HepG2 (cell line): Measurements from ENCODE around the gene TOMM20. TPM values are rescaled to one million over a fixed set of nuclear protein-coding genes. Genes with fewer than 3 reads are reported as not detected.
A peak's percentile ranks its signal among the peaks of the same experiment; 100 is the strongest.

Source experiments
- ELF1 ChIP-seq: sonication (generic); formaldehyde crosslinking; IDR thresholded peaks from 2 replicates; pipeline ENCODE4 v1.4.0; 2020; ENCODE audit warnings: missing genetic modification reagents
- HNRNPH1 ChIP-seq: fragments of 200-400 bp; formaldehyde crosslinking; optimal IDR thresholded peaks from 2 replicates; pipeline ENCODE3; 2017; ENCODE audit warnings: mild to moderate bottlenecking, low read depth, low read length
- KAT7 ChIP-seq: IDR thresholded peaks from 2 replicates; pipeline ENCODE4 v1.6.1; 2018; ENCODE audit warnings: borderline replicate concordance, missing compliant biosample characterization
- KLF6 ChIP-seq: IDR thresholded peaks from 2 replicates; pipeline ENCODE4 v1.8.0; 2016; ENCODE audit warnings: missing biosample characterization, missing genetic modification reagents
- NAIF1 ChIP-seq: sonication (generic); formaldehyde crosslinking; IDR thresholded peaks from 2 replicates; pipeline ENCODE4 v1.5.0; 2020; ENCODE audit warnings: mild to moderate bottlenecking, missing genetic modification reagents, borderline replicate concordance
- NPAS2 ChIP-seq: sonication (generic); formaldehyde crosslinking; IDR thresholded peaks from 2 replicates; pipeline ENCODE4 v1.8.0; 2022; ENCODE audit warnings: mild to moderate bottlenecking, missing genetic modification reagents, borderline replicate concordance
- NR2C2 ChIP-seq: sonication (generic); formaldehyde crosslinking; IDR thresholded peaks from 2 replicates; pipeline ENCODE4 v1.4.0; 2020; ENCODE audit warnings: missing genetic modification reagents, mild to moderate bottlenecking, moderate library complexity, borderline replicate concordance
- SALL2 ChIP-seq: sonication (generic); formaldehyde crosslinking; IDR thresholded peaks from 2 replicates; pipeline ENCODE4 v1.8.1; 2023; ENCODE audit warnings: mild to moderate bottlenecking, missing genetic modification reagents, inconsistent platforms
- SETDB1 ChIP-seq: sonication (generic); formaldehyde crosslinking; IDR thresholded peaks from 2 replicates; pipeline ENCODE4 v1.5.1; 2020; ENCODE audit warnings: missing genetic modification reagents, mild to moderate bottlenecking, borderline replicate concordance
- STAG1 ChIP-seq: sonication (generic); formaldehyde crosslinking; IDR thresholded peaks from 2 replicates; pipeline ENCODE4 v1.4.0; 2020; ENCODE audit warnings: missing genetic modification reagents
- TBL1XR1 ChIP-seq: fragments of 150-350 bp; IDR thresholded peaks from 2 replicates; pipeline ENCODE4 v1.6.1; 2014; ENCODE audit warnings: borderline replicate concordance, low read length; ENCODE audit not compliant: partially characterized antibody
- ZNF292 ChIP-seq: sonication (generic); formaldehyde crosslinking; IDR thresholded peaks from 2 replicates; pipeline ENCODE4 v1.8.1; 2022; ENCODE audit warnings: mild to moderate bottlenecking, low read depth, missing genetic modification reagents, borderline replicate concordance
- ZNF326 ChIP-seq: sonication (generic); formaldehyde crosslinking; IDR thresholded peaks from 2 replicates; pipeline ENCODE4 v1.4.0; 2020; ENCODE audit warnings: missing genetic modification reagents, borderline replicate concordance
- ZNF563 ChIP-seq: sonication (generic); formaldehyde crosslinking; IDR thresholded peaks from 2 replicates; pipeline ENCODE4 v1.8.0; 2022; ENCODE audit warnings: mild to moderate bottlenecking, moderate library complexity, missing genetic modification reagents
- ZNF724P ChIP-seq: sonication (generic); formaldehyde crosslinking; IDR thresholded peaks from 2 replicates; pipeline ENCODE4 v1.8.0; 2022; ENCODE audit warnings: missing genetic modification reagents, borderline replicate concordance
- polyA plus RNA-seq, 8 experiments: library from polyadenylated mRNA; depleted of rRNA in 3 of 8; stranded (reverse) in 7 of 8; unstranded in 1 of 8; fragments of >200 nt; fragmentation: Illumina TruSeq in 4 of 8; extraction: Trizol in 4 of 8; gene quantifications; 2 replicates each; pipeline versions ENCODE4 v1.2.1 to v1.2.3, GENCODE V29; 2011 to 2016; ENCODE audit warnings: low read depth in 4 of 8, missing spikeins in 1 of 8, mixed read lengths in 1 of 8; ENCODE audit not compliant: insufficient read depth in 1 of 8
- total RNA-seq, 5 experiments: library from RNA; depleted of rRNA; stranded (reverse); fragments of >200 nt; fragmentation: Illumina TruSeq; extraction: Trizol; gene quantifications; 2 replicates each; pipeline ENCODE4 v1.2.3, GENCODE V29; 2016; ENCODE audit warnings: low read depth in 1 of 5
- TF ChIP-seq, protein P1 (sequence below): sonication (generic); formaldehyde crosslinking; IDR thresholded peaks from 2 replicates; pipeline ENCODE4 v1.5.0; 2020; ENCODE audit warnings: missing genetic modification reagents
- TF ChIP-seq, protein P2 (sequence below): IDR thresholded peaks from 2 replicates; pipeline ENCODE4 v1.6.1; 2016; ENCODE audit warnings: missing biosample characterization, missing genetic modification reagents, low read depth
- TF ChIP-seq, protein P3 (sequence below): sonication (generic); formaldehyde crosslinking; IDR thresholded peaks from 2 replicates; pipeline ENCODE4 v1.5.0; 2020; ENCODE audit warnings: missing genetic modification reagents, mild to moderate bottlenecking, borderline replicate concordance
- TF ChIP-seq, protein P4 (sequence below): sonication (generic); formaldehyde crosslinking; conservative IDR thresholded peaks from 2 replicates; pipeline ENCODE4 v1.4.0; 2020; ENCODE audit warnings: missing genetic modification reagents
- TF ChIP-seq, protein P5 (sequence below): sonication (generic); formaldehyde crosslinking; IDR thresholded peaks from 2 replicates; pipeline ENCODE4 v1.8.1; 2022; ENCODE audit warnings: mild to moderate bottlenecking, missing genetic modification reagents
- TF ChIP-seq, protein P6 (sequence below): sonication (generic); formaldehyde crosslinking; IDR thresholded peaks from 2 replicates; pipeline ENCODE4 v1.8.0; 2022; ENCODE audit warnings: missing genetic modification reagents, mild to moderate bottlenecking, inconsistent platforms, borderline replicate concordance

TOMM20 gene
- total and polyA plus RNA-seq, 2 of the 13 experiments (the other 11 are each of a cell fraction or from before 2014, with no cell fraction given): 153 to 376 TPM

DNA sequence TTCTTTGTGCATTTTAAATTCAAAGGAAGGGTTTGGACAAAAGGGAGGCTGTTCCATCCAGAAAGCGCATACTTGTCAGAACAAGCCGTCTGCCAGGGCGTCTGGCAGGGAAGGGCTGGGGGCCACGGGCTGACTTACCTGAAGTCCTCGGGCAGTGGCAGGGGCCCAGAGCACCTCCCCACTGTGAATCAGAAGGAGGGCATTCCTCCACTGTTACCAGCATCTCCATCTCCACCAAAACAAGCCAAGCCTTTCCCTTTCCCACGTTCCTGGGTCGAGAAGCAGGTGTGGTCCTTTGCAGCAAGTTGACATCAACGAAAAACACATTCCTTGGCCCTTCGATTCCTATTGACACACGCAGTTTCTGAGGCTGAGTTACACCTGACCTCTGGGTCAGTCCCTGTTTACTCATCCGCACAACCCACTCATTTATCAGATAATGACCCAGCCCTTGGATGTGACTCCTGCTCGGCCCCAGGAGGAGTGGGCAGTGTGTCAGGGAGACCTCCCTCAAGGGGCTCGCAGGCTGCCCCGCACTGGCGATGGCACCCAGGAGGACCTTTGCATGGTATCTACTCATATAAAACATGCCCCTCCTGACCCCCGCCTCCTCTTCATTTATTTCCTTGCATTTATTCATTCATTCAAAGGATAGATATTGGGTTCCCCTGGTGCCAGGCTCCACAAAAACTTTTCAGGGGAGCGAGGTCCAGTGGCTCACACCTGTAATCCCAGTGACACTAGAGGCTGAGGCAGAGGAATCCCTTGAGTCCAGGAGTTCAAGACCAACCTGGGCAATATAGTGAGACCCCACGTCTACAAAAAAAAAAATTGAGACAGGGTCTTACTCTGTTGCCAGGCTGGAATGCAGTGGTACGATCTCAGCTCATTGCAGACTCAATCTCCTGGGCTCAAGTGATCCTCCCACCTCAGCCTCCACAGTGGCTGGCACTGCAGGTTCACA lies 60.2 kb downstream of the TOMM20 start (continued):
- TF ChIP-seq, protein P1, sequence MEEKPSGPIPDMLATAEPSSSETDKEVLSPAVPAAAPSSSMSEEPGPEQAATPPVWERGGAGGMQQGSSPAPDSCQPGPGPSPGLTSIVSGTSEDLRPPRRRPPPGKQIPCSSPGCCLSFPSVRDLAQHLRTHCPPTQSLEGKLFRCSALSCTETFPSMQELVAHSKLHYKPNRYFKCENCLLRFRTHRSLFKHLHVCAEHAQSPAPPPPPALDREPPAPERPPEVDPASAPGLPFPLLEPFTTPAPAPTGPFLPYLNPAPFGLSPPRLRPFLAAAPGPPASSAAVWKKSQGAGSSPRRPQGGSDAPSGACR (CRISPR knock-in tag): no peak
- TF ChIP-seq STAG1 (CRISPR knock-in tag) (peak; percentile 46), KAT7 (CRISPR knock-in tag) (peak; percentile 90; the same call in 1 of the 2 replicates), ZNF563 (CRISPR knock-in tag) (no peak), HNRNPH1 (no peak), SALL2 (CRISPR knock-in tag) (peak; percentile 80; the same call in 1 of the 2 replicates), NR2C2 (peak; percentile 75), TBL1XR1 (peak; percentile 79), NPAS2 (no peak), KLF6 (CRISPR knock-in tag) (peak; percentile 70; the same call in 1 of the 2 replicates), SETDB1 (CRISPR knock-in tag) (no peak), NAIF1 (peak; percentile 38; the same call in 1 of the 2 replicates), ELF1 (CRISPR knock-in tag) (no peak), ZNF326 (no peak), ZNF724P (CRISPR knock-in tag) (no peak), ZNF292 (CRISPR knock-in tag) (peak; percentile 75; the same call in 1 of the 2 replicates)
- TF ChIP-seq, protein P2, sequence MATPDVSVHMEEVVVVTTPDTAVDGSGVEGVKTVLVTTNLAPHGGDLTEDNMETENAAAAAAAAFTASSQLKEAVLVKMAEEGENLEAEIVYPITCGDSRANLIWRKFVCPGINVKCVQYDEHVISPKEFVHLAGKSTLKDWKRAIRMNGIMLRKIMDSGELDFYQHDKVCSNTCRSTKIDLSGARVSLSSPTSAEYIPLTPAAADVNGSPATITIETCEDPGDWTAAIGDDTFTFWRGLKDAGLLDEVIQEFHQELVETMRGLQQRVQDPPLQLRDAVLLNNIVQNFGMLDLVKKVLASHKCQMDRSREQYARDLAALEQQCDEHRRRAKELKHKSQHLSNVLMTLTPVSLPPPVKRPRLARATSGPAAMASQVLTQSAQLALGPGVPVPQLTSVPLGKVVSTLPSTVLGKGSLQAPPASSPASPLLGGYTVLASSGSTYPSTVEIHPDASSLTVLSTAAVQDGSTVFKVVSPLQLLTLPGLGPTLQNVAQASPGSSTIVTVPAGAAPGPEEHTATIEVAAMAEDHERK: no peak
- TF ChIP-seq, protein P3, sequence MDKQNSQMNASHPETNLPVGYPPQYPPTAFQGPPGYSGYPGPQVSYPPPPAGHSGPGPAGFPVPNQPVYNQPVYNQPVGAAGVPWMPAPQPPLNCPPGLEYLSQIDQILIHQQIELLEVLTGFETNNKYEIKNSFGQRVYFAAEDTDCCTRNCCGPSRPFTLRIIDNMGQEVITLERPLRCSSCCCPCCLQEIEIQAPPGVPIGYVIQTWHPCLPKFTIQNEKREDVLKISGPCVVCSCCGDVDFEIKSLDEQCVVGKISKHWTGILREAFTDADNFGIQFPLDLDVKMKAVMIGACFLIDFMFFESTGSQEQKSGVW: no peak
- TF ChIP-seq, protein P4, sequence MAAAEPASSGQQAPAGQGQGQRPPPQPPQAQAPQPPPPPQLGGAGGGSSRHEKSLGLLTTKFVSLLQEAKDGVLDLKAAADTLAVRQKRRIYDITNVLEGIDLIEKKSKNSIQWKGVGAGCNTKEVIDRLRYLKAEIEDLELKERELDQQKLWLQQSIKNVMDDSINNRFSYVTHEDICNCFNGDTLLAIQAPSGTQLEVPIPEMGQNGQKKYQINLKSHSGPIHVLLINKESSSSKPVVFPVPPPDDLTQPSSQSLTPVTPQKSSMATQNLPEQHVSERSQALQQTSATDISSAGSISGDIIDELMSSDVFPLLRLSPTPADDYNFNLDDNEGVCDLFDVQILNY (CRISPR knock-in tag): no peak
- TF ChIP-seq, protein P5, sequence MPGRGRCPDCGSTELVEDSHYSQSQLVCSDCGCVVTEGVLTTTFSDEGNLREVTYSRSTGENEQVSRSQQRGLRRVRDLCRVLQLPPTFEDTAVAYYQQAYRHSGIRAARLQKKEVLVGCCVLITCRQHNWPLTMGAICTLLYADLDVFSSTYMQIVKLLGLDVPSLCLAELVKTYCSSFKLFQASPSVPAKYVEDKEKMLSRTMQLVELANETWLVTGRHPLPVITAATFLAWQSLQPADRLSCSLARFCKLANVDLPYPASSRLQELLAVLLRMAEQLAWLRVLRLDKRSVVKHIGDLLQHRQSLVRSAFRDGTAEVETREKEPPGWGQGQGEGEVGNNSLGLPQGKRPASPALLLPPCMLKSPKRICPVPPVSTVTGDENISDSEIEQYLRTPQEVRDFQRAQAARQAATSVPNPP (CRISPR knock-in tag): no peak
- TF ChIP-seq, protein P6, sequence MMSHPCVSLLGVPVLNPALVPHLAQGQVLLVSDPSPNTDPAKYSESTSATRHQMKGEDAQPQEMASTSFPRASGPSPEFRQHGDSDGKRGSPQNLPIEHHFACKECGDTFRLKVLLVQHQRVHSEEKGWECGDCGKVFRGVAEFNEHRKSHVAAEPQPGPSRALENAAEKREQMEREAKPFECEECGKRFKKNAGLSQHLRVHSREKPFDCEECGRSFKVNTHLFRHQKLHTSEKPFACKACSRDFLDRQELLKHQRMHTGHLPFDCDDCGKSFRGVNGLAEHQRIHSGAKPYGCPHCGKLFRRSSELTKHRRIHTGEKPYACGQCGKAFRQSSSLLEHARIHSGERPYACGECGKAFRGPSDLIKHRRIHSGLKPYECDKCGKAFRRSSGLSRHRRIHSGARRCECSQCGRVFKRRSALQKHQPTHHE (CRISPR knock-in tag): 0 out of 2 replicates have a peak, but pooled peaks have one; percentile 67
